HG03060 (cell line): ENCODE results near the gene PTGDS.
A peak's percentile ranks its signal among the peaks of the same experiment; 100 is the strongest.
"Not testable (repeated sequence)": the region's sequence is repeated elsewhere in the genome, so short reads cannot be mapped to it uniquely, and the experiment has no call there.

ENCODE experiments used
- ATAC-seq: cut with Tn5 transposase; IDR thresholded peaks from one replicate; pipeline ENCODE4 v1.9.1; 2021; ENCODE audit warnings: low read depth, moderate number of reproducible peaks; ENCODE audit not compliant: unreplicated experiment

The PTGDS gene

GRCh38 chr9:136985853-136986252 lies 8.5 kb downstream of the PTGDS start:
- ATAC-seq: no peak

- no peak for ATAC-seq
These were observed 11.6 kb downstream of the PTGDS start for GRCh38 chr9:136988872-136989271.

- ATAC-seq: no peak
These were observed 13.1 kb downstream of the PTGDS start for GRCh38 chr9:136990242-136990911.

- peak; percentile 52 for ATAC-seq
These were observed 14.9 kb downstream of the PTGDS start, which contains the start of gene PAXX for GRCh38 chr9:136991993-136992818. Gene PAXX (plus strand): TSS chr9:136992422. CDS start chr9:136992444, 22 bp downstream.

- ATAC-seq: no peak
These were observed 15.6 kb downstream of the PTGDS start for GRCh38 chr9:136992819-136993369.

GRCh38 chr9:136994180-136994887 lies 17.0 kb downstream of the PTGDS start:
- no peak for ATAC-seq

GRCh38 chr9:136994888-136995230 lies 17.6 kb downstream of the PTGDS start:
- no peak for ATAC-seq

GRCh38 chr9:136995362-136995761 lies 18.1 kb downstream of the PTGDS start:
- ATAC-seq: no peak

- ATAC-seq: no peak
These were observed 18.5 kb downstream of the PTGDS start for GRCh38 chr9:136995772-136996311.

GRCh38 chr9:136996361-136997292 lies 19.3 kb downstream of the PTGDS start, which contains the start of gene CLIC3:
Gene CLIC3 (minus strand): TSS chr9:136996568. CDS start chr9:136996543, 25 bp downstream.
- no peak for ATAC-seq

- no peak for ATAC-seq
These were observed 20.1 kb downstream of the PTGDS start for GRCh38 chr9:136997371-136997770.

- no peak for ATAC-seq
These were observed 20.5 kb downstream of the PTGDS start for GRCh38 chr9:136997830-136998234.

GRCh38 chr9:137000177-137000930 lies 23.1 kb downstream of the PTGDS start:
- ATAC-seq: peak; percentile 68

GRCh38 chr9:137001857-137002645 lies 24.7 kb downstream of the PTGDS start:
- ATAC-seq: no peak

- no peak for ATAC-seq
These were observed 25.3 kb downstream of the PTGDS start for GRCh38 chr9:137002646-137003041.

- not testable (repeated sequence) for ATAC-seq
These were observed 27.0 kb downstream of the PTGDS start for GRCh38 chr9:137004285-137004684.

- no peak for ATAC-seq
These were observed 29.1 kb downstream of the PTGDS start for GRCh38 chr9:137006116-137007003.
